Measurements from ENCODE around the gene COQ7.

- TF ChIP-seq CTCF (IDR thresholded peaks at IDR 0.05; ENCODE audit: poor library complexity) (no peak), EZH2 (IDR thresholded peaks at IDR 0.05; ENCODE audit: borderline replicate concordance) (no peak), EZH2phosphoT487 (IDR thresholded peaks at IDR 0.05; ENCODE audit: low read depth, severe bottlenecking, unreplicated experiment) (no peak)
Observed at GRCh38 chr16:19020689-19021088, 46.7 kb upstream of the COQ7 start.

Data from hepatocyte (in vitro differentiated cells).